Measurements from ENCODE around the gene CTBP2. TPM values are rescaled to one million over a fixed set of nuclear protein-coding genes. Genes with fewer than 3 reads are reported as not detected.

The CTBP2 gene
- total RNA-seq, 1 experiment from 2014 or later, result 78.7 TPM

DNA sequence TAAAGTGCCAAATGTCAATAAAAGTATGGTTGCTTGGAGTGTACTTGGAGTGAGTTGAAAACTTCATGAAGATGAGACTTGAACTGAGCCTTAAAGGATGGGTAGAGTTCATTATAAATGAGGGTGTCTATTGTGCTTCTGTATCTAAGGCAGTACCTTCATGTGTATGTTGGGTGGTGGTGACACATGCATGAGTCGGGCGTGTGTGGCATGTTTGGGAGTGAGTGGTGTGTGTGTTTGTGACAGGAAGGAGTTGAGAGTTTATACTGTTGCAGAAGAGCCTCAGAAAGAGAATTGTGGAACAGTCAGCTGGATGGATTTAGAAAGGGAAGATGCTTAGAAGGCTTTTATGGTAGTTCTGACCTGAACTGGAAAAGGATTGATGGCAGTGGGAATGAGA, 224.4 kb downstream of the CTBP2 start:
- DNase-seq, result no peak
- TF ChIP-seq, protein P1, sequence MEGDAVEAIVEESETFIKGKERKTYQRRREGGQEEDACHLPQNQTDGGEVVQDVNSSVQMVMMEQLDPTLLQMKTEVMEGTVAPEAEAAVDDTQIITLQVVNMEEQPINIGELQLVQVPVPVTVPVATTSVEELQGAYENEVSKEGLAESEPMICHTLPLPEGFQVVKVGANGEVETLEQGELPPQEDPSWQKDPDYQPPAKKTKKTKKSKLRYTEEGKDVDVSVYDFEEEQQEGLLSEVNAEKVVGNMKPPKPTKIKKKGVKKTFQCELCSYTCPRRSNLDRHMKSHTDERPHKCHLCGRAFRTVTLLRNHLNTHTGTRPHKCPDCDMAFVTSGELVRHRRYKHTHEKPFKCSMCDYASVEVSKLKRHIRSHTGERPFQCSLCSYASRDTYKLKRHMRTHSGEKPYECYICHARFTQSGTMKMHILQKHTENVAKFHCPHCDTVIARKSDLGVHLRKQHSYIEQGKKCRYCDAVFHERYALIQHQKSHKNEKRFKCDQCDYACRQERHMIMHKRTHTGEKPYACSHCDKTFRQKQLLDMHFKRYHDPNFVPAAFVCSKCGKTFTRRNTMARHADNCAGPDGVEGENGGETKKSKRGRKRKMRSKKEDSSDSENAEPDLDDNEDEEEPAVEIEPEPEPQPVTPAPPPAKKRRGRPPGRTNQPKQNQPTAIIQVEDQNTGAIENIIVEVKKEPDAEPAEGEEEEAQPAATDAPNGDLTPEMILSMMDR (IDR thresholded peaks at IDR 0.05; ENCODE audit: unreplicated experiment), result no peak
- Mint-ChIP-seq H3K27me3 (ENCODE audit: unreplicated experiment) (no peaks in the 10 kb centered on the region), H3K27ac (ENCODE audit: unreplicated experiment) (no peak overlapping the region), H3K36me3 (ENCODE audit: insufficient read depth, unreplicated experiment) (peaks cover 3% of the 10 kb centered on the region), H3K4me3 (ENCODE audit: low read depth, unreplicated experiment) (no peak overlapping the region), H3K4me1 (ENCODE audit: low read depth, unreplicated experiment) (peaks cover 10% of the 10 kb centered on the region), H3K9me3 (ENCODE audit: low read depth, unreplicated experiment) (peaks cover 3% of the 10 kb centered on the region)
- CTCF ChIA-PET, result no interaction called here
- BruUV-seq (replicated peaks), result no TSS peak
- intact Hi-C loops (cut with micrococcal nuclease; ENCODE audit: unreplicated experiment), result no loop called here

Small RNA genes within 50 kb of the gene (microRNA-seq; reads per million reads assigned to microRNA genes)
- not detected for gene MIR4296

Other genes starting within 250 kb of the CTBP2 start
- 11.6 and 12.5 TPM in 2 replicates for gene ZRANB1, start 218.4 kb downstream of the CTBP2 start, total RNA-seq (2022)

Measured in Calu3 (cell line).